Peyer's patch (tissue), 4 donors: ENCODE data around the gene WIZ.

Experiments used
- CTCF ChIP-seq, 6 experiments: fragments of 450-650 bp in 4 of 6; fragments of 200-600 bp in 2 of 6; sonication (generic) in 1 of 6; IDR thresholded peaks; one replicate each; pipeline ENCODE4 v1.5.1; 2017 to 2019; ENCODE audit warnings: antibody characterized with exemption in 6 of 6, mild to moderate bottlenecking in 3 of 6, moderate library complexity in 1 of 6
- POLR2A ChIP-seq, 2 donors: fragments of 450-650 bp; IDR thresholded peaks; one replicate each; pipeline ENCODE4 v1.5.1; 2017; ENCODE audit warnings: antibody characterized with exemption in 2 of 2, mild to moderate bottlenecking in 2 of 2, moderate library complexity in 2 of 2

GRCh38 chr19:15443325-15443724 lies 6.4 kb downstream of the WIZ start:
- TF ChIP-seq CTCF (IDR thresholded peaks at IDR 0.05), result no peak
- TF ChIP-seq POLR2A (IDR thresholded peaks at IDR 0.05), result no peak
